Liver (tissue), 3 donors: ENCODE data around the gene HYCC2.

Experiments used
- CTCF ChIP-seq: fragments of 150-350 bp; IDR thresholded peaks from 2 replicates; pipeline ENCODE4 v1.5.1; 2017; ENCODE audit warnings: improper control_type of control experiment, low read depth, low read length; ENCODE audit not compliant: missing input control
- JUND ChIP-seq, 2 donors: IDR thresholded peaks; 2 replicates each; pipeline ENCODE4 v1.6.1; 2016; ENCODE audit warnings: antibody characterized with exemption in 2 of 2
- MAX ChIP-seq: IDR thresholded peaks from 2 replicates; pipeline ENCODE4 v1.6.1; 2016; ENCODE audit warnings: antibody characterized with exemption
- SP1 ChIP-seq: IDR thresholded peaks from 2 replicates; pipeline ENCODE4 v1.6.1; 2018; ENCODE audit warnings: antibody characterized with exemption, mild to moderate bottlenecking
- donor health status: healthy.
- donor health status: healthy.

- no peak for TF ChIP-seq CTCF
- no peak for TF ChIP-seq MAX
- no peak for TF ChIP-seq SP1
- no peak for TF ChIP-seq JUND (IDR thresholded peaks at IDR 0.05)
Measured at GRCh38 chr2:201046881-201047280, 24.6 kb downstream of the HYCC2 start.
